K562 (cell line): ENCODE measurements around the gene DAPK2. TPM values are rescaled to one million over a fixed set of nuclear protein-coding genes. Genes with fewer than 3 reads are reported as not detected.

Experiments used
- CBX5 ChIP-seq: IDR thresholded peaks from 2 replicates; pipeline ENCODE4 v1.6.1; 2014; ENCODE audit warnings: low read depth, borderline replicate concordance
- CCNT2 ChIP-seq: IDR thresholded peaks from 2 replicates; pipeline ENCODE4 v1.6.1; 2011; ENCODE audit warnings: borderline replicate concordance, low read depth, mild to moderate bottlenecking, moderate library complexity, mixed read lengths, low read length; ENCODE audit not compliant: insufficient read length; ENCODE audit errors: extremely low read depth
- EWSR1 ChIP-seq: fragments of 450-650 bp; IDR thresholded peaks from 2 replicates; pipeline ENCODE4 v1.6.1; 2018; ENCODE audit warnings: borderline replicate concordance, mild to moderate bottlenecking, low read depth, moderate library complexity; ENCODE audit not compliant: partially characterized antibody
- GATAD2B ChIP-seq: fragments of 450-650 bp; IDR thresholded peaks from 2 replicates; pipeline ENCODE4 v1.6.1; 2017; ENCODE audit warnings: mild to moderate bottlenecking, borderline replicate concordance
- MNT ChIP-seq, 2 experiments: fragments of 450-650 bp; conservative IDR thresholded peaks; 2 replicates each; pipeline ENCODE4 v1.6.1; 2017; ENCODE audit warnings: mild to moderate bottlenecking in 2 of 2, moderate library complexity in 2 of 2
- NR2F6 ChIP-seq: fragments of 450-650 bp; formaldehyde crosslinking; IDR thresholded peaks from 2 replicates; pipeline ENCODE4 v1.4.0; 2020; ENCODE audit warnings: mild to moderate bottlenecking
- POLR2B ChIP-seq: fragments of 450-650 bp; IDR thresholded peaks from 2 replicates; pipeline ENCODE4 v1.6.1; 2018; ENCODE audit warnings: low read depth; ENCODE audit not compliant: partially characterized antibody
- PREB ChIP-seq: sonication (generic); formaldehyde crosslinking; IDR thresholded peaks from 2 replicates; pipeline ENCODE4 v1.8.1; 2023; ENCODE audit warnings: mild to moderate bottlenecking, missing genetic modification reagents
- PTBP1 ChIP-seq: fragments of 200-400 bp; formaldehyde crosslinking; IDR thresholded peaks from 2 replicates; pipeline ENCODE4 v1.6.1; 2017; ENCODE audit warnings: low read depth, low read length
- PYGO2 ChIP-seq: fragments of 450-650 bp; IDR thresholded peaks from 2 replicates; pipeline ENCODE4 v1.6.1; 2016; ENCODE audit warnings: mild to moderate bottlenecking, missing genetic modification characterization, moderate library complexity, missing compliant biosample characterization
- RHOXF2B ChIP-seq: fragments of 250-450 bp; sonication (Bioruptor Pico); conservative IDR thresholded peaks from 2 replicates; pipeline ENCODE4 v1.5.1; 2021
- SNIP1 ChIP-seq: fragments of 450-650 bp; IDR thresholded peaks from 2 replicates; pipeline ENCODE4 v1.7.1; 2017; ENCODE audit warnings: low read depth, mild to moderate bottlenecking
- STAT5A ChIP-seq: IDR thresholded peaks from 2 replicates; pipeline ENCODE4 v1.6.1; 2012; ENCODE audit warnings: low read length, inconsistent platforms, borderline replicate concordance
- USF1 ChIP-seq: sonication (generic); formaldehyde crosslinking; IDR thresholded peaks from 2 replicates; pipeline ENCODE4 v1.9.0; 2022; ENCODE audit warnings: mild to moderate bottlenecking, missing genetic modification reagents
- YBX1 ChIP-seq: fragments of 450-650 bp; IDR thresholded peaks from 2 replicates; pipeline ENCODE4 v1.7.1; 2016; ENCODE audit warnings: mild to moderate bottlenecking
- ZFP30 ChIP-seq: fragments of 250-450 bp; sonication (Bioruptor Pico); IDR thresholded peaks from 2 replicates; pipeline ENCODE4 v1.8.0; 2022; ENCODE audit warnings: moderate library complexity, mild to moderate bottlenecking, inconsistent platforms, borderline replicate concordance
- ZNF551 ChIP-seq: fragments of 250-450 bp; sonication (Bioruptor Pico); IDR thresholded peaks from 2 replicates; pipeline ENCODE4 v1.5.0; 2021; ENCODE audit warnings: mild to moderate bottlenecking, moderate library complexity
- ZNF609 ChIP-seq: sonication (generic); formaldehyde crosslinking; IDR thresholded peaks from 2 replicates; pipeline ENCODE4 v1.8.1; 2023; ENCODE audit warnings: missing genetic modification reagents, mild to moderate bottlenecking, borderline replicate concordance
- polyA plus RNA-seq, 8 experiments: library from polyadenylated mRNA; depleted of rRNA in 4 of 8; stranded (reverse) in 5 of 8; unstranded in 3 of 8; fragments of >200 nt; fragmentation: Nextera tagmentation in 2 of 8; fragmentation: Illumina TruSeq in 1 of 8; extraction: Ambion mirVana in 2 of 8; extraction: Trizol in 1 of 8; gene quantifications; 2 replicates each; pipeline versions ENCODE4 v1.2.1 to v1.2.3, GENCODE V29; 2011 to 2014; ENCODE audit warnings: inconsistent platforms in 1 of 8, missing spikeins in 1 of 8
- total RNA-seq, 7 experiments: library from RNA; depleted of rRNA in 6 of 7; stranded (reverse); fragments of >200 nt in 6 of 7; fragmentation: Illumina TruSeq in 2 of 7; extraction: Trizol in 2 of 7; gene quantifications; 2 replicates each; pipeline versions ENCODE4 v1.2.1 to v1.2.3, GENCODE V29; 2011 to 2021; ENCODE audit warnings: low replicate concordance in 1 of 7

The DAPK2 gene
- total and polyA plus RNA-seq, 9 of the 15 experiments (the other 6 are each of a cell fraction or from before 2014, with no cell fraction given), result 0.14 to 5.2 (median 2.2) TPM

- peak in 1 of 2 experiments; percentile 83 for TF ChIP-seq MNT (conservative IDR thresholded peaks at IDR 0.05)
- no peak for TF ChIP-seq ZFP30
- TF ChIP-seq GATAD2B, result no peak
- TF ChIP-seq SNIP1, result peak; percentile 28; the same call in 1 of the 2 replicates
- TF ChIP-seq POLR2B, result no peak
- no peak for TF ChIP-seq RHOXF2B
- TF ChIP-seq ZNF551 (CRISPR knock-in tag), result no peak
- TF ChIP-seq USF1 (CRISPR knock-in tag), result peak; percentile 93
- no peak for TF ChIP-seq STAT5A
- no peak for TF ChIP-seq CBX5
- no peak for TF ChIP-seq PYGO2 (tag)
- TF ChIP-seq PTBP1, result no peak
- no peak for TF ChIP-seq NR2F6
- no peak for TF ChIP-seq PREB (CRISPR knock-in tag)
- TF ChIP-seq YBX1, result no peak
- TF ChIP-seq ZNF609 (CRISPR knock-in tag), result no peak
- TF ChIP-seq CCNT2, result no peak
- TF ChIP-seq EWSR1, result no peak
These were observed 46.8 kb upstream of the DAPK2 start (continued) for GRCh38 chr15:64092864-64093626.
